BLaER1 (cell line): ENCODE data around the gene UHRF1.
A peak's percentile ranks its signal among the peaks of the same experiment; 100 is the strongest.
"Not testable (repeated sequence)": the region's sequence is repeated elsewhere in the genome, so short reads cannot be mapped to it uniquely, and the experiment has no call there.

Experiments
- H3K27ac ChIP-seq: shearing (Covaris generic); formaldehyde crosslinking; 2 replicates; pipeline ENCODE4 v1.8.1; 2022
- H3K27me3 ChIP-seq: shearing (Covaris generic); formaldehyde crosslinking; 2 replicates; pipeline ENCODE4 v1.8.1; 2022
- H3K36me3 ChIP-seq: shearing (Covaris generic); formaldehyde crosslinking; 2 replicates; pipeline ENCODE4 v1.8.1; 2022
- H3K4me1 ChIP-seq: shearing (Covaris generic); formaldehyde crosslinking; 2 replicates; pipeline ENCODE4 v1.8.1; 2022
- H3K4me2 ChIP-seq: shearing (Covaris generic); formaldehyde crosslinking; 2 replicates; pipeline ENCODE4 v1.8.1; 2022
- H3K4me3 ChIP-seq: shearing (Covaris generic); formaldehyde crosslinking; 2 replicates; pipeline ENCODE4 v1.8.1; 2022
- H3K9ac ChIP-seq: shearing (Covaris generic); formaldehyde crosslinking; 2 replicates; pipeline ENCODE4 v1.8.1; 2022
- H3K9me3 ChIP-seq: shearing (Covaris generic); formaldehyde crosslinking; 2 replicates; pipeline ENCODE4 v1.8.1; 2022
- H4K20me1 ChIP-seq: shearing (Covaris generic); formaldehyde crosslinking; 2 replicates; pipeline ENCODE4 v1.8.1; 2022
- Cebpa-rat ChIP-seq: shearing (Covaris generic); IDR thresholded peaks from 2 replicates; pipeline ENCODE4 v1.8.1; 2022

The UHRF1 gene

GRCh38 chr19:4873930-4874329 is 35.4 kb upstream of the UHRF1 start:
- no peaks in the 10 kb centered on the region for H3K36me3 ChIP-seq

GRCh38 chr19:4877753-4878490 is 31.4 kb upstream of the UHRF1 start:
- H4K20me1 ChIP-seq = no peaks in the 10 kb centered on the region
- peak overlapping the region; percentile 83 for H3K4me2 ChIP-seq
- no peaks in the 10 kb centered on the region for H3K36me3 ChIP-seq
- H3K9me3 ChIP-seq = no peaks in the 10 kb centered on the region
- H3K4me1 ChIP-seq = peaks cover 96% of the 10 kb centered on the region
- peak overlapping the region; percentile 45 for H3K4me3 ChIP-seq
- H3K27me3 ChIP-seq = no peaks in the 10 kb centered on the region
- TF ChIP-seq Cebpa-rat = no peak
- H3K27ac ChIP-seq = peak overlapping the region; percentile 100
- H3K9ac ChIP-seq = peak overlapping the region; percentile 95

More at GRCh38 chr19:4873930-4874329, 35.4 kb upstream of the UHRF1 start:
- no peak for TF ChIP-seq Cebpa-rat
- H3K4me1 ChIP-seq = peaks cover 90% of the 10 kb centered on the region
- H4K20me1 ChIP-seq = no peaks in the 10 kb centered on the region
- H3K4me2 ChIP-seq = peak overlapping the region; percentile 50
- H3K4me3 ChIP-seq = no peak overlapping the region
- no peaks in the 10 kb centered on the region for H3K9me3 ChIP-seq
- no peaks in the 10 kb centered on the region for H3K27me3 ChIP-seq
- peak overlapping the region; percentile 81 for H3K27ac ChIP-seq
- peak overlapping the region; percentile 68 for H3K9ac ChIP-seq

- TF ChIP-seq Cebpa-rat = no peak
- H3K27me3 ChIP-seq = no peaks in the 10 kb centered on the region
- H3K27ac ChIP-seq = peak overlapping the region; percentile 100
- H3K9ac ChIP-seq = peak overlapping the region; percentile 95
- no peaks in the 10 kb centered on the region for H4K20me1 ChIP-seq
- H3K4me2 ChIP-seq = peak overlapping the region; percentile 83
- no peaks in the 10 kb centered on the region for H3K9me3 ChIP-seq
- H3K4me3 ChIP-seq = peak overlapping the region; percentile 45
- H3K4me1 ChIP-seq = peaks cover 91% of the 10 kb centered on the region
- no peaks in the 10 kb centered on the region for H3K36me3 ChIP-seq
These were observed 30.8 kb upstream of the UHRF1 start for GRCh38 chr19:4878491-4878968.

- no peaks in the 10 kb centered on the region for H4K20me1 ChIP-seq
- H3K27me3 ChIP-seq = no peaks in the 10 kb centered on the region
- TF ChIP-seq Cebpa-rat = no peak
- no peaks in the 10 kb centered on the region for H3K36me3 ChIP-seq
- H3K9ac ChIP-seq = peak overlapping the region; percentile 95
- H3K4me3 ChIP-seq = no peak overlapping the region
- peak overlapping the region; percentile 100 for H3K27ac ChIP-seq
- H3K4me1 ChIP-seq = peaks cover 86% of the 10 kb centered on the region
- peak overlapping the region; percentile 83 for H3K4me2 ChIP-seq
- no peaks in the 10 kb centered on the region for H3K9me3 ChIP-seq
These were observed 30.3 kb upstream of the UHRF1 start for GRCh38 chr19:4879041-4879440.

GRCh38 chr19:4882874-4883273 is 26.4 kb upstream of the UHRF1 start:
- H4K20me1 ChIP-seq, H3K4me3 ChIP-seq, H3K36me3 ChIP-seq, H3K9me3 ChIP-seq, H3K27me3 ChIP-seq, H3K9ac ChIP-seq: not testable (repeated sequence)
- H3K27ac ChIP-seq = peak overlapping the region; percentile 100
- H3K4me2 ChIP-seq = peak overlapping the region; percentile 24
- H3K4me1 ChIP-seq = peaks cover 52% of the 10 kb centered on the region

- not testable (repeated sequence) for H3K4me2 ChIP-seq, H3K9ac ChIP-seq, H4K20me1 ChIP-seq, H3K9me3 ChIP-seq, H3K27me3 ChIP-seq, H3K36me3 ChIP-seq, H3K27ac ChIP-seq, H3K4me3 ChIP-seq
- H3K4me1 ChIP-seq = peaks cover 39% of the 10 kb centered on the region
These were observed 24.3 kb upstream of the UHRF1 start for GRCh38 chr19:4884993-4885392.

- peaks cover 12% of the 10 kb centered on the region; the same call in 1 of the 2 replicates for H3K36me3 ChIP-seq
- not testable (repeated sequence) for H3K4me3 ChIP-seq, H3K9ac ChIP-seq, H3K9me3 ChIP-seq, H3K4me2 ChIP-seq, H3K27me3 ChIP-seq, H4K20me1 ChIP-seq, H3K27ac ChIP-seq
- peaks cover 39% of the 10 kb centered on the region for H3K4me1 ChIP-seq
These were observed 21.5 kb upstream of the UHRF1 start for GRCh38 chr19:4887803-4888202.

- no peak overlapping the region for H3K4me3 ChIP-seq
- no peak overlapping the region for H3K9ac ChIP-seq
- 0 out of 2 replicates have a peak overlapping the region, but pooled peaks have one; percentile 17 for H3K4me2 ChIP-seq
- H3K27ac ChIP-seq = peak overlapping the region; percentile 69; the same call in 1 of the 2 replicates
- no peak for TF ChIP-seq Cebpa-rat
- no peaks in the 10 kb centered on the region for H3K27me3 ChIP-seq
- H3K4me1 ChIP-seq = peaks cover 44% of the 10 kb centered on the region
- peaks cover 12% of the 10 kb centered on the region; the same call in 1 of the 2 replicates for H3K36me3 ChIP-seq
- no peaks in the 10 kb centered on the region for H3K9me3 ChIP-seq
- H4K20me1 ChIP-seq = no peaks in the 10 kb centered on the region
These were observed 20.1 kb upstream of the UHRF1 start for GRCh38 chr19:4889034-4889815.

- Histone ChIP-seq H3K4me3 (no peak overlapping the region), H3K9ac (no peak overlapping the region), H3K36me3 (peaks cover 12% of the 10 kb centered on the region; the same call in 1 of the 2 replicates), H3K4me1 (peaks cover 60% of the 10 kb centered on the region), H3K27ac (peak overlapping the region; percentile 44), H4K20me1 (no peaks in the 10 kb centered on the region), H3K4me2 (no peak overlapping the region), H3K9me3 (no peaks in the 10 kb centered on the region), H3K27me3 (no peaks in the 10 kb centered on the region)
- no peak for TF ChIP-seq Cebpa-rat
These were observed 18.2 kb upstream of the UHRF1 start for GRCh38 chr19:4891066-4891465.

GRCh38 chr19:4892962-4893361 is 16.3 kb upstream of the UHRF1 start:
- H3K27ac ChIP-seq = peak overlapping the region; percentile 53
- H3K9me3 ChIP-seq, H4K20me1 ChIP-seq, H3K4me3 ChIP-seq, H3K4me2 ChIP-seq, H3K9ac ChIP-seq, H3K27me3 ChIP-seq: not testable (repeated sequence)
- peaks cover 79% of the 10 kb centered on the region for H3K4me1 ChIP-seq
- H3K36me3 ChIP-seq = peaks cover 12% of the 10 kb centered on the region; the same call in 1 of the 2 replicates
